ENCODE measurements around the gene MCM9.

The MCM9 gene

DNA sequence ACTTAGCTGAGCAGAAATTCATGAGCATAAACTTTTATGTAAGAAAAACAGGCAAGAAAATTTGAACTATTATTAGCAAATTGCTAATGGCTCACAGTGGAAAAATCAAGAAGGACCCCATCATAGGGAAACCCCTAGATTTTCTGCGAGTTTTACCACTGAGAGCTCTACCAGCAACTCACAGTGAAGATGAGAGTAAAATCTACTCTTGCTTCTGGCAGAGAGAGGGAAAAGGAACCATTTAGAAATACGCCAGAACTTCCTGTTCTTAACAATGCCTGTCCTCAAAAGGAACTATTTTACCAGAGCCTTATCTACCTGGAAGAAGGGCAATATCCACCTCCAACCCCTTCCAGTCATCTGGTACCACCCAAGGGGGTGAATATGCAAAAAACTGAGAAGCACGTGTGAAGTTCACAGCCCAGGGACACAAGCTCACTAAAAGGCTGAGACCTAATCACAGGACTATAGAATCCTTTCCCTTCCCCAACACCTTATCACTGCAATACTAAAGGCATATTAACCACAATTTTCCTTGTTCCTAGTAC is 75.4 kb downstream of the MCM9 start:
- Mint-ChIP-seq H3K27ac (peak overlapping the region; percentile 79), H3K36me3 (peaks cover 26% of the 10 kb centered on the region), H3K4me1 (peaks cover 27% of the 10 kb centered on the region)

DNA sequence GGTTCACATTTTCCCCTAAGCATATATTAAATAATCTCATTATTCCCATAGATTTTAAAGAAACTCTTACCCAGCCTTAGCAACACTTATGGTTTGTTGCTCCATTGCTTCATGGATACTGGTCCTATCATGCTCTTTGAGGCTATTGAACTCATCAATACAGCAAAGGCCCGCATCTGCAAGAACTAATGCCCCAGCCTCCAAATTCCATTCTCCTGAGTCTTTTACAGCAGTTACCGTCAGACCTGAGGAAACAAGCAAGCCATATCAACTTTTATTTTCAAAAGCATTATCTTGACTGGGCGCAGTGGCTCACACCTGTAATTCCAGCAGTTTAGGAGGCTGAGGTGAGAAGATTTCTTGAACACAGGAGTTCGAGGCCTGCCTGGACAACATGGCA is 78.7 kb downstream of the MCM9 start:
- Mint-ChIP-seq H3K9me3 (peaks cover 4% of the 10 kb centered on the region), H3K4me3 (no peak overlapping the region), H3K36me3 (peaks cover 28% of the 10 kb centered on the region), H3K27ac (no peak overlapping the region), H3K27me3 (no peaks in the 10 kb centered on the region), H3K4me1 (peaks cover 17% of the 10 kb centered on the region)
- DNase-seq (ENCODE audit: low spot score in 2 of 2), result no peak
- no peak for ATAC-seq (ENCODE audit: low read depth)

More for the DNA sequence above, 75.4 kb downstream of the MCM9 start:
- Mint-ChIP-seq H3K9me3 (peaks cover 8% of the 10 kb centered on the region), H3K27me3 (no peaks in the 10 kb centered on the region), H3K4me3 (peak overlapping the region; percentile 32)
- ATAC-seq (ENCODE audit: low read depth), result no peak
- no peak for DNase-seq (ENCODE audit: low spot score in 2 of 2)

DNA sequence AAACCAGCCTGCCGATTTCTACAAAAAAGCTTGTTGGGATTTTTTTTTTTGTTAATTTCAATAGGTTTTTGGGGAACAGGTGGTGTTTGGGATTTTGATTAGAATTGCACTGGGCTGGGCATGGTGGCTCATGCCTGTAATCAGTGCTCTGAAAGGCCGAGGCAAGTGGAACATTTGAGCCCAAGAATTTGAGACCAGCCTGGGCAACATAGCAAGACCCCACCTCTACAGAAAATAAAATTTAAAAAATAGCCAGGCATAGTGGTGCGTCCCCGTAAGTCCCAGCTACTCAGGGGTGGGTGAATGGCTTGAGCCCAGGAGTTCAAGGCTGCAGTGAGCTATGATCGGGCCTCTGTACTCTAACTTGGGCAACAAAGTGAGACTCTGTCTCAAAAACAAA is 81.6 kb downstream of the MCM9 start:
- Mint-ChIP-seq H3K9me3 (no peaks in the 10 kb centered on the region), H3K27me3 (no peaks in the 10 kb centered on the region), H3K27ac (no peak overlapping the region), H3K36me3 (peaks cover 18% of the 10 kb centered on the region), H3K4me1 (peaks cover 10% of the 10 kb centered on the region), H3K4me3 (no peak overlapping the region)
- DNase-seq (ENCODE audit: low spot score in 2 of 2) (no peak), ATAC-seq (ENCODE audit: low read depth) (no peak)

DNA sequence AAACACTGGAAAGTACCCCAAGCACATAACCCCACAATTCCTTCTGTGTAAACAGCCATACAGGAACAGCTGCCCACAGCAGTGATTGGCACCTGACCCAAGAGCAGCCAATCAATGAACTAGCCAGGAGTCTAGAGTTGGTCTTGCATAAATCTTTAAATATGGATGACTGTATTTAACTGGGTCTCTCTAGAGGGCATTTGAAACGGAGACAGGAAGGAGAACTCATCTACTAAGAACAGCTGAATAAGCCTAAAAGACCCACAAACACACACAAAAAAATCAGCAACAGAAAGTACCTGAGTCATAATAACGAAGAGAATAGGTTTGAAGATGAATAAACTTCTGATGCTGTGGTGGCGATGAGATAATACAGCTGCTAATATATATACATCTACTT is 90.0 kb downstream of the MCM9 start:
- DNase-seq (ENCODE audit: low spot score in 2 of 2), result no peak
- H3K27me3 Mint-ChIP-seq, result no peaks in the 10 kb centered on the region
- peak; percentile 31 for ATAC-seq (ENCODE audit: low read depth)
- H3K4me3 Mint-ChIP-seq, result peak overlapping the region; percentile 1
- H3K4me1 Mint-ChIP-seq, result peaks cover 34% of the 10 kb centered on the region
- H3K9me3 Mint-ChIP-seq, result no peaks in the 10 kb centered on the region
- peaks cover 11% of the 10 kb centered on the region for H3K36me3 Mint-ChIP-seq
- peak overlapping the region; percentile 73 for H3K27ac Mint-ChIP-seq

DNA sequence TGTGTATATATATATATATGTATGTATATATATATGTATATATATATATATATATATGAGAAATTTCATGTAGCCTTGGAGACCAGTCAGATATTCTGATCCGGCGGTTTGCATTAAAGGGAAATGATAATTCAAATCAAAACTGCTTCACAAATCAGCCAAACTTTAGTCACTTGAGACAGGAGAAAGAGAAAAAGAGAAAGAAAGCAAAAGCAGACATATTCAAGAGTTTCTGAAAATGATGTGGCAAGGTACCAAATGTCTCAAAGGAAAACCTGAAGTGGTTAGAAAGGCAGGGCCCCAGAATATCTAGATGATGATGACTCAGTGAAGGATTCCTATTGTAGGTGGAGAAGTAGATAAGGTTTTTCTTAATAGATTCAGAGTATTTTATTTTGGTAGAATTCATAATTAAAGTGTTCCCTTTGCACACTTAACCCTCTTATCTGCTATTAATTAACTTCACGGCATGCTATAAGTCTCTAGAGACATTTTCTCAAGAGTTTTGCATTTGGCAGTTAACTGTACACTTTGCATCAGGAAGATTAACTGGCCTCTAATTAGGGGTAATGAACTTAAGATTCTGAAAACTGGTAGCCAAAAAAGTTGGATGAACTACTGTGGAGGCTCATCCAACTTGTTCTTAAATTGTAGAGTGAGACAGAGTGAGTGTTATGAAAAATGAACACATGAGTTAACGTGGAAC is 91.1 kb downstream of the MCM9 start:
- no peak for DNase-seq (ENCODE audit: low spot score in 2 of 2)
- Mint-ChIP-seq H3K9me3 (peaks cover 3% of the 10 kb centered on the region), H3K4me1 (peaks cover 35% of the 10 kb centered on the region), H3K36me3 (peaks cover 16% of the 10 kb centered on the region), H3K27ac (no peak overlapping the region), H3K27me3 (no peaks in the 10 kb centered on the region), H3K4me3 (no peak overlapping the region)
- ATAC-seq (ENCODE audit: low read depth), result no peak

DNA sequence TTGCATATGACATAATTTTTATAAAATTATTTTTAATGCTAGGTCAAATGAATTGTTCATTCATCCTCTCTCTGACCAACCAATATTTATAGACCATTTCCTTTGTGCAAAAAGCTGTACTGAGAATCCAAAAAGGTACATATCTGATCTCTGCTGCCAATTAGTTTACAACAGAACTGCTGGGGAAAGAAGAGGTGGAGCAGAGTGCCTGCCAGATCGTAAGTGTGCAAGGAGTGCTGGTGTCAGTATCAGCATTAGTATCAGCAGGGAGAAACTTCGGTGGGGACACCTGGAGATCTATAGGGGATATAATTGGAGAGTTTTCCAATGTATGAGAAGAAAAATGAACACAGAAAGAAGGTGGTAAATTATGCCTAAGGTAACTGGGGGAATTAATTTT is 104.3 kb downstream of the MCM9 start:
- Mint-ChIP-seq H3K9me3 (no peaks in the 10 kb centered on the region), H3K36me3 (peaks cover 11% of the 10 kb centered on the region), H3K4me3 (no peak overlapping the region), H3K27ac (peak overlapping the region; percentile 12), H3K27me3 (no peaks in the 10 kb centered on the region), H3K4me1 (peaks cover 13% of the 10 kb centered on the region)
- ATAC-seq (ENCODE audit: low read depth) (no peak), DNase-seq (ENCODE audit: low spot score in 2 of 2) (no peak)

DNA sequence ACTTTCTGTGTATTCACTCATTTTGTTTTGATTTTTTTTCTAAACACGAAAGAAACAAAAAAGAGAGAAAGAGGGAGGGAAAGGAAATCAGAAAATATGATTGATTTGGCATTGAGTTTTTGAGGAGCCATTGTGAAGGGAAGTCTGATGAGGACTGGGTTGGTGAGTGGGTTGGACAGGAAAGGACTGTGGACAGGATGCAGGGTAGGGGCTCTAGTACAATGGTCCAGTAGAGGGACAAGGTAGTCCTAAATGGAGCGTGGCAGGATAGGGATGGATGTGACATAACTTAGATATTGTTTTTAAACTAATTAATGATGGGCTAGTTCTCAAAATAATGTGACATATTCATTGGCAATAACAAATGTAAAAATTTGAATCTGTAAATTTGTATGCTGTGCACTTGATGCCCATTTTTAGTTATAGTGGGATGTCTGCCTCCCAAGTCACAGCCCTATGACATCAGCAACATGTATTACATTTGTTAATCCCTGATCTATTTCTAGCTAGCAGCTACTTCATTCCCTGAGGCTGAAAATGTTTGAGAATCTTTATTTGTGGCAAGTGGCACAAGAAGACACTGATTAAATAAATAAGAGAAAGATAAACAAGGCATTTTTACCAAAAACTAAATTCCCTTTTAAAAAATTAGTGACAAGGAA is 105.0 kb downstream of the MCM9 start:
- no peak overlapping the region for H3K4me3 Mint-ChIP-seq
- peaks cover 13% of the 10 kb centered on the region for H3K4me1 Mint-ChIP-seq
- no peaks in the 10 kb centered on the region for H3K9me3 Mint-ChIP-seq
- H3K36me3 Mint-ChIP-seq, result peaks cover 14% of the 10 kb centered on the region
- no peak overlapping the region for H3K27ac Mint-ChIP-seq
- H3K27me3 Mint-ChIP-seq, result no peaks in the 10 kb centered on the region
- ATAC-seq (ENCODE audit: low read depth) (no peak), DNase-seq (ENCODE audit: low spot score in 2 of 2) (no peak)

DNA sequence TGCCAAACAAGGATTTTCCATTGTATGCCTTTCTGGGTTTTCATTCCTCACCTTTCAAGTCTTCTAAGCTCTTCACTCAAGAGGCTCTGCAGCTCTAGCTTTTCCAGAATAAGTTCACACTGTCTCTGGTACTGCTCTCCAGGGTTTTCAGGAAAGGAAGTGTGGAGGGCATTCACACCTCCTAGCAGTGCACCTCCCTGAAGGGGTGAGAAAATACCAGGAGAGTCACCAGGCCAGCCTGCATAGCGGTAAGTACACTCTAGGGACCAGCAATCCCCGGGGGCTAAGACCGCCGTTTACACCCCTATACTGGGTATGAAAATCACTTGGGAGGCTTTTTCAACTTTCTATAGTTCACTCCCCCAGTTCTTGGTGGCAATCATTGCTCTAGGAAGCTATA is 108.9 kb downstream of the MCM9 start:
- no peak overlapping the region for H3K4me3 Mint-ChIP-seq
- H3K36me3 Mint-ChIP-seq, result peaks cover 29% of the 10 kb centered on the region
- no peak overlapping the region for H3K27ac Mint-ChIP-seq
- H3K9me3 Mint-ChIP-seq, result no peaks in the 10 kb centered on the region
- ATAC-seq (ENCODE audit: low read depth), result no peak
- DNase-seq (ENCODE audit: low spot score in 2 of 2), result no peak
- peaks cover 5% of the 10 kb centered on the region for H3K4me1 Mint-ChIP-seq
- no peaks in the 10 kb centered on the region for H3K27me3 Mint-ChIP-seq

DNA sequence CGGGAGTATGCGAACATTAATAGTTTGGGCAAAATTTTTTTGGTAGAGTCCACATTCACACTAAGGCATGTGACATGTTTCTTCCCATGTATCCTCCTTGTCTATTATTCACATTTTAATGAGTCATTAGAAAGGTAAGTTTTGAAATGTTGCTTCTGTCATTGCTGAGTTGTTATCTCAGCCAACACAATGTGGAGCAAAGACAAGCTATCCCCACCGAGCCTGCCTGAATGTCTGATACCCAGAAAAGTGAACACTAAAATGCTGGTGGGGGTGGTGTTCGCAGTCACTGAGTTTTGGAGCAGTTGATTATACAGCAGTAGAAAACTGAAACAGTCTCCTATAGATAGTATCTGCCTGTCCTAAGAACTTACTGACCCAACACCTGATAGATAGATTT is 109.3 kb downstream of the MCM9 start:
- no peak for ATAC-seq (ENCODE audit: low read depth)

DNA sequence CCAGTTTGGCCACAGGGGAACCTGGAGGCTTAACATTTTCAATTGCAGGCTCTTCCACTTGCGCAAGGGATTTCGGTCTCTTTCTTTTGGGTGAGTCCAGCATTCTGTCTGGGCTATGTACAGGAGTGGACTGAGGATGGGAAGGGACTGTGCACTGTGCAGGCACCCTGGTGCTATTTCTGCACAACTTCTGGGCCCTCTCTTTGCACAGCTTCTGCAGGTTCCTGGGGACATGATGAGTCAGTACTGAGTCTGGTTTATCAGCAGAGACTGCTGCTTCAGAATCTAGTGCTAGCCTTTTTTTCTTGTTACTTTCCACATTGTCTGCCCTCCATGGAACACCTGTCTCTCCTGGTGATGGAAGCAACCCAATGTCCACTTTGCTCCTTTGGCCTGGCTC is 119.5 kb downstream of the MCM9 start:
- H3K36me3 Mint-ChIP-seq, result peaks cover 19% of the 10 kb centered on the region
- peak overlapping the region; percentile 63 for H3K27ac Mint-ChIP-seq
- peaks cover 3% of the 10 kb centered on the region for H3K4me1 Mint-ChIP-seq
- DNase-seq (ENCODE audit: low spot score in 2 of 2), result no peak
- no peaks in the 10 kb centered on the region for H3K27me3 Mint-ChIP-seq
- H3K4me3 Mint-ChIP-seq, result no peak overlapping the region
- ATAC-seq (ENCODE audit: low read depth), result no peak
- H3K9me3 Mint-ChIP-seq, result peaks cover 2% of the 10 kb centered on the region

More for the DNA sequence above, 109.3 kb downstream of the MCM9 start:
- Mint-ChIP-seq H3K9me3 (no peaks in the 10 kb centered on the region), H3K27ac (no peak overlapping the region), H3K27me3 (no peaks in the 10 kb centered on the region), H3K4me3 (no peak overlapping the region), H3K36me3 (peaks cover 31% of the 10 kb centered on the region), H3K4me1 (peaks cover 3% of the 10 kb centered on the region)
- no peak for DNase-seq (ENCODE audit: low spot score in 2 of 2)

DNA sequence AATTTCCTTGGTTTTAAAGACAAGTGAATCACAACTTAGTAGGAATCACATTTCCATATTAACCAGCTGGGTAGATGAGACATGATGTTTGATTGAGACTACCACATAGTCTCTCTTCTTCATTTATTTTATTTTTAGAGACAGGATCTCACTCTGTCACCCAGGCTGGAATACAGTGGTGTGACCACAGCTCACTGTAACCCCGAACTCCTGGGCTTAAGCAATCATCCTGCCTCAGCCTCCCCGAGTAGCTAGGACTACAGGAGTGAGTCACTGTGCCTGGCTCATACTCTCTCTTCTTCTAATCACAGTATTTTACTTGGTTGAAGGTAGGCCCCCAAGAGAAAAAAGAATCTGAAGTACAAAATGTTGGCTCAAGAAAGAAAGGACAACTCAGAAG is 121.2 kb downstream of the MCM9 start:
- Mint-ChIP-seq H3K9me3 (no peaks in the 10 kb centered on the region), H3K27me3 (no peaks in the 10 kb centered on the region), H3K4me1 (peaks cover 9% of the 10 kb centered on the region), H3K27ac (peak overlapping the region; percentile 91), H3K36me3 (peaks cover 16% of the 10 kb centered on the region), H3K4me3 (no peak overlapping the region)
- no peak for ATAC-seq (ENCODE audit: low read depth)
- DNase-seq (ENCODE audit: low spot score in 2 of 2), result no peak

DNA sequence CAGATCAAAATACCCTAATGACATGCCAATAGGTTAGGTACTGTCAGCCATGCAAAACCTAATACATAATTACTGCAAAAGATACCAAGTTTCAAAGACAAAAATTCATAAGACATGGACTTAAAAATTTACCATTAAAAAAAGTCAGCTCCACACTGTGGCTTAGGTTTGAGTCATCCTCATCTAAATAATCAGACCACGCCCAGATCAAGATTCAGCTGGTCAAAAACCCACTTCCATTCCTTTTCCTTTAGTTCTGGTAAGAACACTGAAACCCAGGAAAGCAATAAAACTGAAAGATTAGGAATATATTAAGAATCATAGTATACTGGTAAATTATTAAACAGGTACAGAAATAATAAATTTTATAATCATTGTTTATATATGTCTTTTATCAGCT is 122.0 kb downstream of the MCM9 start:
- H3K4me1 Mint-ChIP-seq, result peaks cover 15% of the 10 kb centered on the region
- no peak overlapping the region for H3K27ac Mint-ChIP-seq
- no peak for ATAC-seq (ENCODE audit: low read depth)

DNA sequence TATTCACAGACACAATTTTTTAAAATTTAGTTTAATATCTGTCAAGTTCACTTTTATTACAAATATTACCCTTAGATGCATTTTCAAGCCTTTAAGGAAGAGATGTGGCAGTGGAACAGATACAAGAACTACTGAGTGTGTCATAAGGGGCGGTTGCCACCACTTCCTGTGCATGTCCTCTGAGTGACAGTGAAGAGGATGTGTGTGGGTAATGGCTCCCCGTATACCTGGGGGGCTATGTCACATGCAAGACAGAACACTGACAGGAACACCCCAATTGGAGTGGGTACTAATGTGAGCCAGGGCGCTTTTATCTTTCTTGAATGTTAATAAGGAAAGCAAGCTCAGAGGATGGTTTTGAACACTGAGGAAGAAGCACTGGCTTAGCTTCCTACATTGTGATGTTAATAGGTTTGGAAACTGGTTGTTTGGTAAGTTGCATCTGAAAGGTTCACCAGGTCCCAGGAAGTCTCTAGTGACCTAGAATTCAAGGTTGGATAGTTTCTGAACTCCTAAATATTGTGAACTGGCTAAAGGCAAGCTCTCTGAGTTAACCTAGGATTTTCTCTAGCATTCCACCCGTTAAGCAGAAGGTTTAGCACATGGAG is 124.4 kb downstream of the MCM9 start:
- Mint-ChIP-seq H3K4me1 (peaks cover 15% of the 10 kb centered on the region), H3K27ac (peak overlapping the region; percentile 91), H3K36me3 (peaks cover 10% of the 10 kb centered on the region), H3K9me3 (no peaks in the 10 kb centered on the region), H3K4me3 (peak overlapping the region; percentile 62), H3K27me3 (no peaks in the 10 kb centered on the region)
- peak; percentile 22 to 39 for DNase-seq (ENCODE audit: low spot score in 2 of 2)
- peak; percentile 90 for ATAC-seq (ENCODE audit: low read depth)

More for the DNA sequence above, 122.0 kb downstream of the MCM9 start:
- no peaks in the 10 kb centered on the region for H3K27me3 Mint-ChIP-seq
- H3K9me3 Mint-ChIP-seq, result no peaks in the 10 kb centered on the region
- no peak overlapping the region for H3K4me3 Mint-ChIP-seq
- DNase-seq (ENCODE audit: low spot score in 2 of 2), result no peak
- peaks cover 16% of the 10 kb centered on the region for H3K36me3 Mint-ChIP-seq
